ENCODE data around the gene TBC1D14.

The TBC1D14 gene

DNA sequence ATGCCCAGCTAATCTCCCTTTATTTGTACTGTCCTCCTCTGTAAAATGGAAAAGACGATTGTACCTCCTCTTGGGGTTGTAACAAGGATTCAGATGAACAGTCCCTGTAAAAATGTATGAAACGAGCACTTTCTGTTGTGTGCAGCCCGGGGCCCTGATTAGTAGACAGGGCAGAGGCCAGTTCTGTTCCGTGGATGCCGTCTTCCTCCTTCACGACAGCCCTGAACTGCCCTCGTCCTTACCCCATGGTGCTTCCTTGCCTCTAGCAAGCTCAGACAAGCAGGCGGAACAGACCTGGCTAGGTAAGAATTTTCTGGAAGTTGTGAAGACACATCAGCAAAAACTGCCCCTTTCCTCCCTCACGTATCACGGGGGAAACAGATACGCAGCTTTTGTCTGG is 111.2 kb downstream of the TBC1D14 start:
- Histone ChIP-seq H3K27me3 (ENCODE audit: insufficient read depth, low read length, poor library complexity, severe bottlenecking) (no peaks in the 10 kb centered on the region), H3F3A (ENCODE audit: low read depth) (no peaks in the 10 kb centered on the region), H3K4me1 (ENCODE audit: insufficient read depth, low read length, poor library complexity, severe bottlenecking) (no peaks in the 10 kb centered on the region), H3K9me2 (replicated peaks; ENCODE audit: low read depth, low read length) (no peaks in the 10 kb centered on the region), H4K20me1 (ENCODE audit: insufficient read depth, low read length, poor library complexity, severe bottlenecking) (no peaks in the 10 kb centered on the region), H3K79me2 (ENCODE audit: insufficient read depth, low read length) (no peaks in the 10 kb centered on the region), H2AFZ (ENCODE audit: low read length) (no peak overlapping the region), H3K9me3 (ENCODE audit: insufficient read depth, low read depth, low read length) (no peaks in the 10 kb centered on the region), H3K9ac (ENCODE audit: low read depth, low read length, poor library complexity, severe bottlenecking) (no peak overlapping the region), H3K36me3 (ENCODE audit: insufficient read depth, low read length) (peaks cover 37% of the 10 kb centered on the region; the same call in 1 of the 2 replicates), H3K4me2 (ENCODE audit: low read depth, low read length, poor library complexity, severe bottlenecking) (no peak overlapping the region), H3K4me3 (ENCODE audit: low read length, poor library complexity, severe bottlenecking) (no peak overlapping the region)
- TF ChIP-seq CTCF (conservative IDR thresholded peaks at IDR 0.05; ENCODE audit: low read length) (no peak), EZH2phosphoT487 (IDR thresholded peaks at IDR 0.05; ENCODE audit: borderline replicate concordance) (no peak)

GRCh38 chr4:7021355-7021754 is 111.7 kb downstream of the TBC1D14 start:
- no peak overlapping the region for H3K4me3 ChIP-seq (ENCODE audit: low read length, poor library complexity, severe bottlenecking)
- peaks cover 32% of the 10 kb centered on the region; the same call in 1 of the 2 replicates for H3K36me3 ChIP-seq (ENCODE audit: insufficient read depth, low read length)
- H3K79me2 ChIP-seq (ENCODE audit: insufficient read depth, low read length): no peaks in the 10 kb centered on the region
- no peak overlapping the region for H3K9ac ChIP-seq (ENCODE audit: low read depth, low read length, poor library complexity, severe bottlenecking)
- H4K20me1 ChIP-seq (ENCODE audit: insufficient read depth, low read length, poor library complexity, severe bottlenecking): no peaks in the 10 kb centered on the region
- no peaks in the 10 kb centered on the region for H3K9me3 ChIP-seq (ENCODE audit: insufficient read depth, low read depth, low read length)
- no peaks in the 10 kb centered on the region for H3F3A ChIP-seq (ENCODE audit: low read depth)
- TF ChIP-seq CTCF (conservative IDR thresholded peaks at IDR 0.05; ENCODE audit: low read length): no peak
- no peak for TF ChIP-seq EZH2phosphoT487 (IDR thresholded peaks at IDR 0.05; ENCODE audit: borderline replicate concordance)
- H3K9me2 ChIP-seq (replicated peaks; ENCODE audit: low read depth, low read length): no peaks in the 10 kb centered on the region
- H3K4me1 ChIP-seq (ENCODE audit: insufficient read depth, low read length, poor library complexity, severe bottlenecking): no peaks in the 10 kb centered on the region
- H3K4me2 ChIP-seq (ENCODE audit: low read depth, low read length, poor library complexity, severe bottlenecking): no peak overlapping the region
- H2AFZ ChIP-seq (ENCODE audit: low read length): no peak overlapping the region
- no peaks in the 10 kb centered on the region for H3K27me3 ChIP-seq (ENCODE audit: insufficient read depth, low read length, poor library complexity, severe bottlenecking)

GRCh38 chr4:7021930-7022664 is 112.5 kb downstream of the TBC1D14 start:
- Histone ChIP-seq H4K20me1 (ENCODE audit: insufficient read depth, low read length, poor library complexity, severe bottlenecking) (no peaks in the 10 kb centered on the region), H3K27me3 (ENCODE audit: insufficient read depth, low read length, poor library complexity, severe bottlenecking) (no peaks in the 10 kb centered on the region), H3K9me3 (ENCODE audit: insufficient read depth, low read depth, low read length) (no peaks in the 10 kb centered on the region), H3K4me1 (ENCODE audit: insufficient read depth, low read length, poor library complexity, severe bottlenecking) (no peaks in the 10 kb centered on the region), H3K79me2 (ENCODE audit: insufficient read depth, low read length) (no peaks in the 10 kb centered on the region), H3K4me2 (ENCODE audit: low read depth, low read length, poor library complexity, severe bottlenecking) (no peak overlapping the region), H3K9me2 (replicated peaks; ENCODE audit: low read depth, low read length) (no peaks in the 10 kb centered on the region), H3F3A (ENCODE audit: low read depth) (no peaks in the 10 kb centered on the region), H3K4me3 (ENCODE audit: low read length, poor library complexity, severe bottlenecking) (no peak overlapping the region), H3K9ac (ENCODE audit: low read depth, low read length, poor library complexity, severe bottlenecking) (no peak overlapping the region), H3K36me3 (ENCODE audit: insufficient read depth, low read length) (peaks cover 28% of the 10 kb centered on the region; the same call in 1 of the 2 replicates), H2AFZ (ENCODE audit: low read length) (no peak overlapping the region)
- no peak for TF ChIP-seq EZH2phosphoT487 (IDR thresholded peaks at IDR 0.05; ENCODE audit: borderline replicate concordance)
- TF ChIP-seq CTCF (conservative IDR thresholded peaks at IDR 0.05; ENCODE audit: low read length): no peak

All from Loucy (cell line).